SK-N-SH treated with all-trans-retinoic acid at 6 μM for 48 hours (cell line): ENCODE results near the gene CDKL2.
A peak's percentile ranks its signal among the peaks of the same experiment; 100 is the strongest.
"Not testable (repeated sequence)": the region's sequence is repeated elsewhere in the genome, so short reads cannot be mapped to it uniquely, and the experiment has no call there.

ENCODE experiments used
- ATAC-seq: fragments of 200-7000 bp; cut with Tn5 transposase; 3 replicates; pipeline ENCODE4 v1.9.1; 2020; ENCODE audit warnings: mild to moderate bottlenecking, moderate library complexity
- ARNTL ChIP-seq: fragments of 450-650 bp; formaldehyde crosslinking; IDR thresholded peaks from 2 replicates; pipeline ENCODE4 v1.5.0; 2020; ENCODE audit warnings: low read depth, mild to moderate bottlenecking, moderate library complexity, borderline replicate concordance
- BACH2 ChIP-seq: fragments of 250-450 bp; sonication (Bioruptor Pico); IDR thresholded peaks from 2 replicates; pipeline ENCODE4 v1.9.0; 2021; ENCODE audit warnings: mild to moderate bottlenecking, borderline replicate concordance
- ESRRG ChIP-seq: fragments of 250-450 bp; sonication (Bioruptor Pico); IDR thresholded peaks from 2 replicates; pipeline ENCODE4 v1.6.1; 2021; ENCODE audit warnings: mild to moderate bottlenecking
- OSR1 ChIP-seq: fragments of 250-450 bp; sonication (Bioruptor Pico); IDR thresholded peaks from 2 replicates; pipeline ENCODE4 v1.8.0; 2022; ENCODE audit warnings: moderate library complexity, mild to moderate bottlenecking, inconsistent platforms
- PPARA ChIP-seq: fragments of 250-450 bp; sonication (Bioruptor Pico); IDR thresholded peaks from 2 replicates; pipeline ENCODE4 v1.5.0; 2020; ENCODE audit warnings: mild to moderate bottlenecking, borderline replicate concordance
- SNAI2 ChIP-seq: fragments of 250-450 bp; sonication (Bioruptor Pico); IDR thresholded peaks from 2 replicates; pipeline ENCODE4 v1.5.0; 2020; ENCODE audit warnings: mild to moderate bottlenecking, moderate library complexity
- TCF4 ChIP-seq: fragments of 250-450 bp; sonication (Bioruptor Pico); IDR thresholded peaks from 2 replicates; pipeline ENCODE4 v1.8.0; 2021; ENCODE audit warnings: mild to moderate bottlenecking, moderate library complexity, borderline replicate concordance
- TOX ChIP-seq: fragments of 250-450 bp; sonication (Bioruptor Pico); IDR thresholded peaks from 2 replicates; pipeline ENCODE4 v1.8.0; 2021; ENCODE audit warnings: mild to moderate bottlenecking, moderate library complexity, borderline replicate concordance
- ZC3H10 ChIP-seq: fragments of 250-450 bp; sonication (Bioruptor Pico); IDR thresholded peaks from 2 replicates; pipeline ENCODE4 v1.5.1; 2021; ENCODE audit warnings: mild to moderate bottlenecking, moderate library complexity
- ZFP3 ChIP-seq: fragments of 250-450 bp; sonication (Bioruptor Pico); IDR thresholded peaks from 2 replicates; pipeline ENCODE4 v1.5.0; 2020; ENCODE audit warnings: mild to moderate bottlenecking, moderate library complexity
- ZFP30 ChIP-seq: fragments of 450-650 bp; formaldehyde crosslinking; IDR thresholded peaks from 2 replicates; pipeline ENCODE4 v1.5.0; 2022; ENCODE audit warnings: mild to moderate bottlenecking, moderate library complexity
- ZNF565 ChIP-seq: fragments of 450-650 bp; formaldehyde crosslinking; conservative IDR thresholded peaks from 2 replicates; pipeline ENCODE4 v1.5.0; 2020; ENCODE audit warnings: low read depth, mild to moderate bottlenecking, moderate library complexity
- ZNF70 ChIP-seq: fragments of 450-650 bp; formaldehyde crosslinking; IDR thresholded peaks from 2 replicates; pipeline ENCODE4 v1.5.0; 2020; ENCODE audit warnings: mild to moderate bottlenecking, moderate library complexity
- ZNF8 ChIP-seq: fragments of 450-650 bp; formaldehyde crosslinking; IDR thresholded peaks from 2 replicates; pipeline ENCODE4 v1.5.0; 2020; ENCODE audit warnings: mild to moderate bottlenecking, moderate library complexity
- TF ChIP-seq, protein P1 (sequence below): fragments of 250-450 bp; sonication (Bioruptor Pico); IDR thresholded peaks from 2 replicates; pipeline ENCODE4 v1.5.1; 2020; ENCODE audit warnings: low read depth, mild to moderate bottlenecking, moderate library complexity
- TF ChIP-seq, protein P2 (sequence below): fragments of 250-450 bp; sonication (Bioruptor Pico); IDR thresholded peaks from 2 replicates; pipeline ENCODE4 v1.8.0; 2021; ENCODE audit warnings: low read depth, mild to moderate bottlenecking, moderate library complexity, borderline replicate concordance

Gene CDKL2

GRCh38 chr4:75673027-75673958 is 43.0 kb upstream of the CDKL2 start, which contains the start of gene G3BP2:
Gene G3BP2, minus strand, starts transcription at chr4:75673411. Its CDS starts 11,386 bp downstream, at chr4:75662025.
- peak; percentile 98 for ATAC-seq
- TF ChIP-seq OSR1 (CRISPR knock-in tag) = no peak
- TF ChIP-seq ZFP3 = peak; percentile 88
- TF ChIP-seq, protein P1, sequence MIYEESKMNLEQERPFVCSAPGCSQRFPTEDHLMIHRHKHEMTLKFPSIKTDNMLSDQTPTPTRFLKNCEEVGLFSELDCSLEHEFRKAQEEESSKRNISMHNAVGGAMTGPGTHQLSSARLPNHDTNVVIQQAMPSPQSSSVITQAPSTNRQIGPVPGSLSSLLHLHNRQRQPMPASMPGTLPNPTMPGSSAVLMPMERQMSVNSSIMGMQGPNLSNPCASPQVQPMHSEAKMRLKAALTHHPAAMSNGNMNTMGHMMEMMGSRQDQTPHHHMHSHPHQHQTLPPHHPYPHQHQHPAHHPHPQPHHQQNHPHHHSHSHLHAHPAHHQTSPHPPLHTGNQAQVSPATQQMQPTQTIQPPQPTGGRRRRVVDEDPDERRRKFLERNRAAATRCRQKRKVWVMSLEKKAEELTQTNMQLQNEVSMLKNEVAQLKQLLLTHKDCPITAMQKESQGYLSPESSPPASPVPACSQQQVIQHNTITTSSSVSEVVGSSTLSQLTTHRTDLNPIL (CRISPR knock-in tag) = no peak
- TF ChIP-seq, protein P2, sequence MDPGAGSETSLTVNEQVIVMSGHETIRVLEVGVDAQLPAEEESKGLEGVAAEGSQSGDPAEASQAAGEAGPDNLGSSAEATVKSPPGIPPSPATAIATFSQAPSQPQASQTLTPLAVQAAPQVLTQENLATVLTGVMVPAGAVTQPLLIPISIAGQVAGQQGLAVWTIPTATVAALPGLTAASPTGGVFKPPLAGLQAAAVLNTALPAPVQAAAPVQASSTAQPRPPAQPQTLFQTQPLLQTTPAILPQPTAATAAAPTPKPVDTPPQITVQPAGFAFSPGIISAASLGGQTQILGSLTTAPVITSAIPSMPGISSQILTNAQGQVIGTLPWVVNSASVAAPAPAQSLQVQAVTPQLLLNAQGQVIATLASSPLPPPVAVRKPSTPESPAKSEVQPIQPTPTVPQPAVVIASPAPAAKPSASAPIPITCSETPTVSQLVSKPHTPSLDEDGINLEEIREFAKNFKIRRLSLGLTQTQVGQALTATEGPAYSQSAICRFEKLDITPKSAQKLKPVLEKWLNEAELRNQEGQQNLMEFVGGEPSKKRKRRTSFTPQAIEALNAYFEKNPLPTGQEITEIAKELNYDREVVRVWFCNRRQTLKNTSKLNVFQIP (CRISPR knock-in tag) = no peak
- TF ChIP-seq ZC3H10 (CRISPR knock-in tag) = no peak
- no peak for TF ChIP-seq ESRRG (CRISPR knock-in tag)
- no peak for TF ChIP-seq ZNF8 (CRISPR knock-in tag)
- no peak for TF ChIP-seq ZNF565 (CRISPR knock-in tag)
- TF ChIP-seq, all 23 proteins: peak for 1

DNA sequence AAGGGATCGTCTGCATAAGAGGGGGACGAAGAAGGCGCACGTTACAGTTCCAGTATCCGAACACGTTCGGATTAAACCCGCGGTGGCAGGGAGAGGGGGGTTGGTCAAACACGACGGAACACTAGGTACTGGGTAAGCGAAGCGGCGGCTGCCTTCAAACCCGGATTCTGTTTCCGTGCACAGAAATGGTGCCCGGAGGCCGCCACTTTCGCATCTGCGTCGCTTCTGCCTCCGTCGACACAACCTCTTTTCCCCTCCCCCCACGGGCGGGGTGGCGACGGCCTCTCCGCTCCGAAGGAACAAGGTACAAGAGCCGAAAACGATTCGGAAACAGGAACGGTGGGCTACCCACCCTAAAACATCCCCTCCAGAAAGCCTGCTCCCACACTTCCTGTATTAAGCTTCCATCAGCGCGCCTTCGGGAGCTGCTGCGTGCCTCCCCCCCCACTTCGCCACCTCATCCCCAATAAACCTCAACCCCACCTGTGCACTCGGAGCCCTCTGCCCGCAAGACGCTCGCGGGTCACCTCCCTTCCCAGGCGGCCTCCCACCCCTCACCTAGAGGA is 42.2 kb upstream of the CDKL2 start:
- ATAC-seq = peak; percentile 45
- no peak; the same call in 1 of the 2 replicates for TF ChIP-seq TCF4 (CRISPR knock-in tag)
- no peak for TF ChIP-seq ZFP30
- no peak for TF ChIP-seq ARNTL (CRISPR knock-in tag)
- no peak for TF ChIP-seq BACH2 (CRISPR knock-in tag)
- TF ChIP-seq, protein P2 (CRISPR knock-in tag) = no peak
- TF ChIP-seq PPARA (CRISPR knock-in tag) = no peak
- TF ChIP-seq ZNF565 (CRISPR knock-in tag) = no peak

GRCh38 chr4:75671802-75672421 is 41.6 kb upstream of the CDKL2 start:
- TF ChIP-seq ZNF8 (CRISPR knock-in tag) (no peak), ZFP30 (no peak), ESRRG (CRISPR knock-in tag) (no peak), BACH2 (CRISPR knock-in tag) (no peak)
- ATAC-seq = no peak

DNA sequence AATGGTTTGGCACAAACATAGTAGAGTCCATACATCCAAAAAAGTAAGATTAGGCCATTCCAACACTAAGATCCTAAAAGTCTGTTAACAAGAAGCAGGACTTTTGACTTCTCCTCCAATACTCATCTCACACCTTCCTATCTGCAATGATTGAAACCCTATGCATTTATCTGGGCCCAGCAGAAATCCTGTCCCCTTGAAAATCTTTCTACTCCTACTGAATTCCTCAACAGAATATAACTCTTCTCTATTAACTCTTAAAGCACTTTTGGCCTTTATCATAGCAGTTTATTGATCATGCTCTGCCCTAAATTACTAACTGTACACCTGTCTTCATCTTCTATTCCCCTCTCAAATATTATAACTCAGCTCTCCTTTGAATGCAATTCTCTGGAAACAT is 38.3 kb upstream of the CDKL2 start:
- ATAC-seq = no peak
- TF ChIP-seq ZFP3 (no peak), PPARA (CRISPR knock-in tag) (no peak), TCF4 (CRISPR knock-in tag) (no peak), TOX (CRISPR knock-in tag) (no peak), ARNTL (CRISPR knock-in tag) (no peak), ZNF70 (CRISPR knock-in tag) (no peak), SNAI2 (no peak)
- TF ChIP-seq, protein P2 (CRISPR knock-in tag) = no peak
- TF ChIP-seq, protein P1 (CRISPR knock-in tag) = no peak

DNA sequence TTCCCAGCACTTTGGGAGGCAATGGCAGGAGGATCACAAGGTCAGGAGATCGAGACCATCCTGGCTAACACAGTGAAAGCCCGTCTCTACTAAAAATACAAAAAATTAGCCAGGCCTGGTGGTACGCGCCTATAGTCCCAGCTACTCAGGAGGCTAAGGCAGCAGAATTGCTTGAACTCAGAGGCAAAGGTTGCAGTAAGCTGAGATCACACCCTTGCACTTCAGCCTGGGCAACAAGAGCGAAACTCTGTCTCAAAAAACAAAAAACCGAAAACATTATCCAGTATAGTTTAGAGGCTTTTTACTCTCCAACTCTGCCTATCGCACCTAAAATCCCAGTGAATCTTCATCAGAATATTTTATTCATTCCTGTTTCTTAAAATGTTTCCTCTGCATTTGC is 37.3 kb upstream of the CDKL2 start:
- ATAC-seq = not testable (repeated sequence)
